GM18861 (cell line): ENCODE measurements around the gene TMEM150C.

Source experiments
- ATAC-seq: cut with Tn5 transposase; IDR thresholded peaks from one replicate; pipeline ENCODE4 v1.9.1; 2021; ENCODE audit not compliant: unreplicated experiment

TMEM150C gene

DNA sequence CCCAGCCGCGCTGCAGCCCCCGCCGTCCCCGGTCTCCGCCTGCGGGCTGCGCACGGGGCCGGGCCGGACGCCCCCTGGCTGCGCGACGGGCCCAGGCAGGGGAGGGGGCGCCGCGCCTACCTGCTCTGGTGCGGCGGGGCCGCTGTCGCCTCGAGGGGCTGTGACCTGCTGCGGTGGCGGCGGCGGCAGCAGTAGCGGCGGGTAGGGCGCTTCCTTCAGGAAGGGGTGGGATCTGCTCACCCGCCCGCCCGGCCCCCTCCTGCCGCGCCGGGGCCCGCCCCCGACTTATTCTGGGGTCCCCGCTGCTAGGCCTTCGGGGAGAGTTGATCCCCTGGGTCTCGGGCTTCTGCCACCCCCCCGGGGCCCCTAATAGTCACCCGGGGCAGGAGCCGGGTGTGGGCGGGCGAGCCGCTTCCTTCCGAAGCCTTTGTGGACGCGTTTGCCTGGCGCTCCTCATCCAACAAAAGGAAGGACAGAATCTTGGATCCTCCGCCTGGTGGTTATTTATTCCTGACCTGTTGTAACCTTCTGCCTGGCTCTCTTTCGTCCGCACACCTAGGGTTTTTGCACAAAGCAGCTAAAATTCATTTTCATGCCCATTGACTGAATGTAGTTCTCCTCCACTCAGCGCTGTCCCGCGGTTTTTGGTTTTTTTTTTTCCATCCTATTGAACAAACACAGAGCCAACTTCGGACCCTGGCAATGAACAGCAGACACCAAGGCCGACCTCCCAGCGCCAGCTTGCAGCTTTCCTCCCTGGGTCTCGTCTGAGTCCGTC is at the start of gene TMEM150C:
Gene TMEM150C (minus strand): TSS at position 203 of the 778 bp plus-strand sequence. CDS start 57,331 bp downstream, outside the sequence.
- no peak for ATAC-seq

DNA sequence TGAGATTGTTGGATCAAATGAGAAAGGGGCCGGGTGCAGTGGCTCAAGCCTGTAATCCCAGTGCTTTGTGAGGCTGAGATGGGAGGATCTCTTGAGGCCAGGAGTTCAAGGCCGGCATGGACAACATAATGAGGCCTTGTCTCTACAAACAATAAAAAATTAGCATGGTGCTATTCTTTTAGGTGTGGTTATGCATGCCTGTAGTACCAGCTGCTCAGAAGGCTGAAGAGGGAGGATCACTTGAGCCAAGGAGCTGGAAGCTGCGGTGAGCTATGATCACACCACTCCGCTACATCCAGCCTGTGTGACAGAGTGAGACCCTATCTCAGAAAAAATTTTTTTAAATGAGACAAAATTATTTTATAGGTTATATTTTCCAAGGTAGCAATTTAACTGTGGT is 49.7 kb upstream of the TMEM150C start:
- ATAC-seq = no peak

DNA sequence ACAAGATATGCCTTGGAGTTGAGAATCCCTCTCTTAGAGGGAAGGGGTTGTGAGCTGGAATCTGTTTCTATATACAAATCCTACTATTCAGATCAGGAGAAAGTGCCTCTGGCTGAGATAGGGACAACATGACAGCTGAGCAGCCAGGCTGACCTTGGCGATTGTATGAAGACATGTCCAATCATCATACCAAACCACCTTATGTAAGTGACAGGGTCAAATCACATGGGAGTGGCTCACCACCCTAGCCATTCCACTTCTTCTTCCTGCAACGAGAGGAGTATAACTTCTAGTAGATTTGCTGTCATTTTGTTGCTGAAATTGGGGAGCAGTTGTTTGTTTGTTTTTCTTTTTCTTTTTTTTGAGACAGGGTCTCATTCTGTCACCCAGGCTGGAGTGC is 48.3 kb upstream of the TMEM150C start:
- ATAC-seq = no peak

DNA sequence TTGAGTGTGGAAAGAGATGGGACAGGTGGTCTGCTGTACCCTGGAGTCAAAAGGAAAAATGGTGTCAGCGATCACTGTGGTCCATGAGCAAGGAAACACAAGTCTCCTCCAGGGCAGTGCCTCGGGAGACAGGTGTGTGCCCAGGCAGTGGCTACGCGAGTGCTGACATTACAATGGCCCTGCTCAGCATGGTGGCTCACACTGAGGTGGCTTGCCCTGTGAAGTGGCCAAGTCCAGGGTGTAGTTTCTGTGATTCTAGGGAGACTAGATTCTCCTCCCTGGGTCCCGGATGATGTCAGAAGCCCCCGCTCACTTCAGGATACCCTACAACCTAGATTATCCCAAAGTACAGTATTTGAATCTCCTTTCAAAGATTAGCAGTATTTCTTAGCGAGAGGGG is 44.8 kb upstream of the TMEM150C start:
- ATAC-seq = no peak

DNA sequence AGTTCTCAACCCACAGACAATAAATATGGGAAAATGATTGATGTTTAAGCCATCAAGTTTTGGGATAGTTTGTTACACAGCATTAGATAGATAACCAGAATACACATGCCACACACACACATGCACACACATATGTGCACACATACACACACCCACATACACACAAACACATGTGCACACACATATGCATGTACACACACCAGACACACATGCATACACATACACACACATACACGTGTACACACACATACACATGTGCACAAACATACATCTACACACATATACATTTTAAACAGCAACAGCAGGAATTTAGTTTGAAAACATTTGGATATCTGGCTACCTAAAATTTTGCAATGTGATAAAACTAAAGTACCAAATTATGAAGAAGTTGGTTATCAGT is 42.7 kb upstream of the TMEM150C start:
- no peak for ATAC-seq

DNA sequence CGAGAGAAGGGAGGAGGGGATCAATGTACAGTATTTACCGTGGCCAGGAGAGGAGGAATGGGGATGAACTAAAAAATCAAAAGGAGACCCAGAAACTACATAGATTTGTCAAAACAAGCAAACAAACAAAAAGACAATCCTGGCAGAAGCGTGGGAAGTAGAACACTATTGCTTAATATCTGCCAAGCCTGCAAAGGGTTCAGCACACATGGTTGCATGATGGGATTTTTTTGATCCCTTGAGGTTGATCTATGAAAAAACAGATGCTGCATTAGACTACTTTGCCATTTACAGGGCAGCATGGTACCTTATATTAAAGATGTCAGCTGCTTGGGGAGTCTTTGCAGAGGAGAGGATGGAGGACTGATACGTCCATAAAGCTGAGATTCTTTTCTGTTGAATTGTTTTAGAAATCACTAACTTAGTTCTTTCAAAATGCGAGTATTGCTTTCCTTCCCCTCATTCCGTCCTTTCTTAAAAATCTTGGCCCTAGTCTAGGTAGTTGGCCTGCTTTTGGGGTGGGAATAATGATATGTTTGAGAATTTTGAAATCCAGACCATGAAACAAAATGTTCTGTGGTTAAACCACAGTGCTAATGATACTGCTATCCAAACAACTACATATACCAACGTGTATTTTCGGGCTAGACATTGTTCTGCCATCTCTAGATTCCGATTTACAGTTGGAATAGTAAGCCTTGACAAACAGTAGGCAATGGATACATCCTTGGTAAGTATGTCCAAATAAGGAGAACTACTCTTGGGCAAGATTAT is 39.6 kb upstream of the TMEM150C start:
- ATAC-seq = no peak

DNA sequence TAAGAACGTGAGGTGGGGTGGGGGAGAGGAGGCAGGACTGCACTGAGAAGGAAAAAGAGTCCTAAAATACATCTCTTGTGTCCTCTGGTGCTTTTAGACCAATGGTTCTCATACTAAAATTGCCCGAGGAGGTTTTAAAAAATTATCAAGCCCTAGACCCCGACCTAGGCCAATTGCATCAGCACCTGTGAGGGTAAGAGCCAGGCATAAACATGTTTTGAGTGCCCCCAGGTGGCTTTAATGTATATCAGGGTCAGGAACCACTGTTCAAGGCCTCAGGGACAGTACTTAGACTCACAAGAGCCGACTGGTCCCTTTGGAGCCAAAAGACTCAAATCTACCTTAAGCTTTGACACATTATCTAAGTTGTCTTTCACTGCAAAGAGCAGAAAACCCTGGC is 37.5 kb upstream of the TMEM150C start:
- ATAC-seq = no peak

DNA sequence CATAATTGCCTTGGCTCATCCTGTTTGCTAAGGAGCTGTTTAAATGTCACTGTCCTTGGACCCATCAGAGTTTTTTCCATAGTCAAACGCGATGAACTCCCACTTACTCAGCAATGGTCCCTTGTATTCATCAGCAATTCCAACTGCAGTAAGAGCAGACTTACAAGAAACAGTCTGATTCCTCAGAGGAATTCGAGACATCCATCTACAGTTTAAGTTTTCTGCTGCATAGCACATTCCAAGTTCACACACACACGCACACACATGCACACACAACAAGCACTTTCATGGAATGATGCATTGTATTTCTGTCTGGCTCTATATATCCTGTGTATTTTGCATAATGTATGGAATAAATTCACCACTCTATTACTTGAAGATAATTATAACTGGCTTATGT is 32.7 kb upstream of the TMEM150C start:
- ATAC-seq = no peak

DNA sequence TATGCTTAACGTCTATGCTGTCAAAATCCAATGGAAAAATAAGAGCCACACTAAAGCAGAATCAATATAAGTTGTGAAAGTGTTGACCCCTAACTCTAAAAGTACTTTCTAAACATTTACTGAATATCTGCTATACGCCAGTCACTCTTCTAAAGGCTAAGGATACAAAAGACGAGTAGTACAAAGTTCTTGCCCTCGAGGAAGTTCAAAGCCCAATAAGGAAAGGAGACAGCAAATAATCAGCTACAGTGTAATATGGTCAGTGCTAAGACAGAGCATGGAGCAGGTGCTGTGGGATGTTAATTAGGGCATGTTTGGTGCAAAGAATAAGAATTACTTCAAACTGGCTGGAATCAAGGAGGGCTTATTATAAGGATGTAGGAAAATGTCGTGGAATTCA is 31.6 kb upstream of the TMEM150C start:
- ATAC-seq = no peak

DNA sequence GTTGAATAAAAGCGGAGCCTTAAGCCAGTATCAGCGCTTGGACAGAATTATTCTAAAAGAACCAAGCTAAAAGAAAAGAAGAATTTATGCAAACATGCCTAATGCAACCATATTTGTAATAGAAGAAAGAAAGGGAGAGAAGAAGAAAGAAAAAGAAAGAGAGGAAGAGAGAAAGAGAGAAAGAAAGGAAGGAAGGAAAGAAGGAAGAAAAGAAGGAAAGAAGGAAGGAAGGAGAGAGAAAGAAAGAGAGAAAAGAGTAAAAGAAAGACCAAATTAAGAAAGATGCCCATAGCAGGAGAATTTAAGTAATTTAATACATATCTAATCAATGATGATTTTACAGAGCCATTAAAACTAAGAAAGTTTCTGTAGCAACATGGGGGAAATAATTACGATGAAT is 30.9 kb upstream of the TMEM150C start:
- no peak for ATAC-seq

DNA sequence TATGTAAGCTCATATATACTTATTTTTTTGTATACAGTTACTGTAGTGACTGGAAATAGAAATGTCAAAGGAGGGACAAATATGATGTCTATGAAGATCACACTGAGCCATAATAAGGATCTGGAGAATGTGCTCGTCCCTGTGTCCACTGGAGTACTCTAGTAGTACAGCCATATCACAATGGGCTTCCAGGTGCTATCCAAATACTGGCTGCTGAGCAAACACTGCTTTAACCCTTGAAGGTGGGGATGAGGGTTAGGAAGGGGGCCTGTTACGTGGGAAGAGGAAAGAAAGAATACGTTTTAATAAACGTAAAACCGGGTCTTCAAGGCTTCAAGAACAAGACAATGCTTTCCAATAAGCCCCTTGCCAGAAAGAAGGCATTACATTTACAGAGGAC is 29.8 kb upstream of the TMEM150C start:
- no peak for ATAC-seq

DNA sequence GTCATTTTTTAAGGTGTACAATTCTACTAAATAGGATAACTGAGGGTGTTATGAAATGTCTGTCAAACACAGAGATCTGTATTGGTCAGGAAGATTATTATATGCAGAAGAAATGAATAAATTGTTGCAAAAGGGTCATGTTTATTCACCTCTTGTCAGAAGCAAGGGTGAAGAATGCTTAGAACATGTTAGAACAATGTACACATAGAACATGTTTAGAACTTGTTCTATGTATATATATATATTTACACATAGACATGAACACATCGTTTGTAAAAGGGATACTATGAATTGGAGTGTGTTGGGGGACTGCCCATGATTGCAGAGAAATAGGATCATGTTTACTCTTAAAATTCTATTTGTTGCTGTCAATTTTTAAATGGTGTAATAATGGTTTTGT is 28.0 kb upstream of the TMEM150C start:
- ATAC-seq = no peak

DNA sequence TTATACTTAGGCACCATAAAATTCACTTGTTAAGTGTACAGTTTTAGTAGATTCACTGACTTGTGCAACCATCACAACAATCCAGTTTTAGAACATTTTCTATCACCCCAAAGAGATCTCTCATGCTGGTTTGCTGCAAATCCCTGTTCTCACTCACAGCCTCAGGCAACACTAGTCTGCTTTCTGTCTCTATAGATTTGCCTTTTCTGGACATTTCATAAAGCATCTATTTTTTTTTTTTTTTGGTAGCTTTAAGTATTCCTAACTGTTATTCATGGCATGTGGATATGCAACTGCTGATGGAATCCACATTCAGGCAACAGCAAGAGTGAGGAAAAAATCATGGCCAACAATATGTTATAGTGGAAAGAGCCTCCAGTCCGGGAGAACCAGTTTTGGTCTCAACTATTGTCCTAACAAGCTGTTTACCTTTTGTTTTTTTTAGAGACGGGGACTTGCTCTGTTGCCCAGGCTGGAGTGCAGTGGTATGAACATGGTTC is 27.0 kb upstream of the TMEM150C start:
- no peak for ATAC-seq

DNA sequence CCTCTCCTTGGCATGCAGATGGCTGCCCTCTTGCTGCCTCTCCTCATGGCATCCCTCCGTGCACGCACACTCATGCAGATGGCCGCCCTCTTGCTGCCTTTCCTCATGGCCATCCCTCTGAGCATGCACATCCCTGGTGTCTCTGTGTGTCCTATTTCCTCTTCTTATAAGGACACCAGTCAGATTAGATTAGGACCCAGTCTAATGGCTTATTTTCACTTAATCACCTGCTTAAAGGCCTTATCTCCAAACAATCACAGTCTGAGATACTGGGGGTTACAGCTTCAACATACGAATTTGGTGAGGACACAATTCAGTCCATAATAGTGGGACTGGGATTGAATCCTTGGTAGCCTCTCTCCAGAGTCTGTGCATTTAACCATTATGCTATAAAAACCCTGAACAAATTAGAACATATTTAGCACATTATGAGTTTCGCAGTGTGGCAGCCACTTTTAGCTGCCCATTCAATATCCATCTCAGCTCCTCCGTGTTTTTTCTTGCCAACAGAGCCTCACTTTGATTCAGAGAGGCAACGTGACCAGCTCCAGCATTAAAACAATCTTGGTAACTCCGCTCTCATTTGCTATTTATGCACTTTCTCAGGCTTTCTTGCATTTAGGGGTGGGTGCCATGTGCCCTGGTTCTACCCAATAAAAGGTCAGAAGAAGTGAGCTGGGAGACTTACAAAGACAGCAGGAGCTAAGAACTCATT is 26.2 kb upstream of the TMEM150C start:
- no peak for ATAC-seq

DNA sequence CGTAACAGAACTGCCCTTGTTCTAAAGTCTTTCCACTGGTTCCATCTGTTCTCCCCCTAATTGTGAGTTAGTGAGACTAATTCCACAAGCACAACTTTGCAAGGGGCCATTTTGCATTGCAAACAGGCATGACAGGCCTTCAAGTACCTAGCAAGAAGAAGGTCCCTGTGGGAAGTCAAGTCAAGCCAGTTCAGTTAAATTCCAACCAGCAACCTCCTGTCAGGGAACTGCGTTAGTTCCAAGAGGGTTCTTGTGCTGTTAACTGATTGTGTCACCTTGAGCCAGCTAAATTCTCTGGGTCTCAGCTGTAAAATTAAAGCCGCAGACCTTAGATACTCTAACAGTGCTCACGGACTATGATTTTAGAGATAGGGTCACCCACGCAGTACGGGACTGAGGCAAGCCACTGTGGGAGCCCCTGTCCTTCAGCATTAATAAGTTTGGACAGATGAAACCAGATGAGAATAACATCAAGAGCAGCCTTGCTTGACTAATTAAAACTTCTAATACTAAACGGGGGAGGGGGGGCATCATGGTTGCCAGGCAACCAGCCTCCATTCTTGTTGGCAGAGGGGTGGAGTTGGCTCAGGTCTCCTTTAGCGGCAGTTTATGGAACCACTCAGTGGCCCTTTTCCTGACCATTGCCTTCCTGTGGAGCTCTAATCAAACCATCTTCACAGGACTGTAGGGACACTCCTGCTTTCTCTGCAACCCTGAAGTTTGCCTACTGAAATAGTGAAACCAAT is 24.1 kb upstream of the TMEM150C start:
- ATAC-seq = no peak

DNA sequence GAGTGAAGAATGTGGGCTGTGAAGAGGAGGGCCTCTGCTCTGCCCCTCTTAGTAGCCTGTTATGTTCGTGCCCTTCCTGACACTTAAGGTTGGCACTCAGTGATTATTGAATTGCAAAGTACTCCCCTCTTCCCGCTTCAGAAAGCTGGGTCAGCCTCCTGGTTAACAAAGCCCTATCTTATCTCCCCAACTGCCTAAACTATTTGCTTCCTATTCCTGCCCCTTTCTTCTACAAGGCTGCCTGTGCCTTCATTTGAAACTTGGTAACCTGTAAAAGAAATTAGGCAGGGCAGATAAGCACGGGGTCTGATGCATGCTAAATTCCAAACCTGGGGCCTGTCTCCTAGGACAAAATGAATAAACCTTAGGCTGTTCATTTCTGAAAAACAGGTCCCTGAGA is 23.1 kb upstream of the TMEM150C start:
- ATAC-seq = no peak

DNA sequence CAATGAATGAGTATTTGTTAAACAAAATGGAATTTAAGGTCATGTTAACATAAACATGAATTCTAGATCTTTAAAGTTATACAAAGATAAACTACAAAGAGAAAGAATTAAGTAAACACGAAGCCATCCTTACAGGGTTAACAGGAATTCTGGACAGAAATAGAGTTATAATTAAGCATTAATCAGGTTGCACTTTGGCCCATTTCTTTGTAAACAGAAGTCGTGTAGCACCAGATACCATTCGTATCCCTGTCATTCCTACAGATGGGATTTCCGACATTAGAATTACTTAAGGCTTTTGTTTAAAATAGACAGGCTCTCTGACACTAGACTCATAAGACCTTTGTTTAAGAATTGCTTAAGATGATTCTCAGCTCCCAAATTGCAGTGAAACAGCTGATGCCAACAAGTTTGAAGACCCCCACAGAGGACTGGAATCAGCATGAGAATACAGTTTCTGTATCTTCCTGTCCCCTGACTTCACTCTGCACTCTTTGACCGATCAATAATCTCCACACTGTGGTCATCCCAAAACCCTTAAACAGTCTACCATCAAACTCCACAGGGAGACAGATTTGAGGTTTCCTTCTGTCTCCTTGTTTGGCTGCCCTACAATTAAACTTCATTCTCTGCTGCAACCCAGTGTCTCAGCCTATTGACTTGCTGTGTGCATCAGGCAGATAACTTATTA is 22.3 kb upstream of the TMEM150C start:
- no peak for ATAC-seq

DNA sequence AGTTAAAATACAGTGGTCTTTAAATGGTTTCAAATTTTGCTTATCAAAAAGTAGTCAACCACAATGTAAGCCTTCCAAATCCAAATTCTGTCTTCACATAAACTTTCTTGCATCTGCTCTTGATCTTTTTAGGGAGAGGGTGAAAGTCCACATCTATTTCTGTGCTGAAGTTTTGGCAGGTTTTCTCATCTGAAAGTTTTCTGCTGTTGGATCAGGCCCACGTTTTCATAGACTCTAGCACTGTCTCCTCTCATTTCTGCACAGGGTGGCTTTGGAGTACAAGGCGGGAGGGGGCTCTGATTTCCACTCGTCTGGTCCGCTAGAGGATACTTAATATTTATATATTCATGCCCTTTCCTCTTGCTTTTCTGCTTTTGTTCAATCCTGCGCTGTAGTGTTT is 18.1 kb upstream of the TMEM150C start:
- no peak for ATAC-seq

DNA sequence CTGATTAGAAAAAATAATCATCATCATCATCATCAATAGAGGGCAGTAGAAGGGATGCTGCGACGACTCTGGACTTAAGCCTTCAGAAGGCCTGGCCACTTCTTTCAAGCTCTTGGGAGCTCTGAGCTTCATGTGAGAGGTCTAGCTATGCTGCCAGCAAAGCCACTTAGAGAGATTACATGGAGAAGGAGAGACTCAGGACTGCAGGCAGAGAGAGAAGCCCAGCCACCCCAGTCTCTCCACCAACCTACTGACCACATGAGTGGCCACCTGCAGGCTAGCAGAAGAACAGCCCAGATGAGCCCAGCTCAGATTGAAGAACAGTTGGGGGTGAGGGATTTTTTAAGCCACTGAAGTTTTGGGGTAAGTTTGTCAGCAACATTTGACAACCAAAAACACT is 17.1 kb upstream of the TMEM150C start:
- no peak for ATAC-seq

DNA sequence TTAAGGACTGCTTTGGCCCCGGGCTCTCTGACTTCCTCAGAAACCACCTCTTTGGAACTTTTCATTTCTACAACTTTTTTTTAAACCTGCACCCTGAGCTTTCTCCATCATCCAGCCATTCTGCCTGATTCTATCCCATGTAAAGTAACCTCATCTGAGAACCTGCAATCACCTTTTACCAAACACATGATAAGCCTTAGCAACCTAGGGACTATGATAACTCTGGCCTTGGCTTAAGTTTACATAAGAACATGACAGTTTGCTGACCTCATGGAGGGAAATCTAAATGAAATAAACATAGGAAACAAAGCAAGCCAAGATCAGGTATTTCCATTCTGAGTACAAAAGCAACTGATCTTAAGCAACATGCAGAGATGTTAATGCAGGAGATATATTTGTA is 15.7 kb upstream of the TMEM150C start:
- ATAC-seq = no peak
